AG04449 (cell line): Measurements from ENCODE around the gene MRPS15.

Source experiments
- CTCF ChIA-PET: fragments of 350-600 bp; formaldehyde crosslinking; extraction: SDS; loops from one replicate; lab custom pipeline; 2021; ENCODE audit warnings: antibody characterized with exemption; lab: Yijun Ruan, JAX
- POLR2A ChIA-PET: fragments of 400-600, 350-600 bp; formaldehyde crosslinking; extraction: SDS; loops from one replicate; lab custom pipeline; 2020; ENCODE audit warnings: antibody characterized with exemption, inconsistent platforms; lab: Yijun Ruan, JAX
- DNase-seq: peaks from one replicate; pipeline ENCODE4 v3.0.0-alpha.2; 2010; ENCODE audit warnings: low read depth, low spot score
- H3K4me3 ChIP-seq: 2 replicates; pipeline ENCODE4 v1.5.1; 2011; ENCODE audit warnings: low read depth, mild to moderate bottlenecking, control low read depth, low read length
- CTCF ChIP-seq: IDR thresholded peaks from one replicate; pipeline ENCODE4 v1.5.1; 2011; ENCODE audit warnings: mild to moderate bottlenecking, moderate library complexity, low read length, control low read depth, inconsistent platforms; ENCODE audit not compliant: insufficient read depth; ENCODE audit errors: missing control alignments

MRPS15 gene

DNA sequence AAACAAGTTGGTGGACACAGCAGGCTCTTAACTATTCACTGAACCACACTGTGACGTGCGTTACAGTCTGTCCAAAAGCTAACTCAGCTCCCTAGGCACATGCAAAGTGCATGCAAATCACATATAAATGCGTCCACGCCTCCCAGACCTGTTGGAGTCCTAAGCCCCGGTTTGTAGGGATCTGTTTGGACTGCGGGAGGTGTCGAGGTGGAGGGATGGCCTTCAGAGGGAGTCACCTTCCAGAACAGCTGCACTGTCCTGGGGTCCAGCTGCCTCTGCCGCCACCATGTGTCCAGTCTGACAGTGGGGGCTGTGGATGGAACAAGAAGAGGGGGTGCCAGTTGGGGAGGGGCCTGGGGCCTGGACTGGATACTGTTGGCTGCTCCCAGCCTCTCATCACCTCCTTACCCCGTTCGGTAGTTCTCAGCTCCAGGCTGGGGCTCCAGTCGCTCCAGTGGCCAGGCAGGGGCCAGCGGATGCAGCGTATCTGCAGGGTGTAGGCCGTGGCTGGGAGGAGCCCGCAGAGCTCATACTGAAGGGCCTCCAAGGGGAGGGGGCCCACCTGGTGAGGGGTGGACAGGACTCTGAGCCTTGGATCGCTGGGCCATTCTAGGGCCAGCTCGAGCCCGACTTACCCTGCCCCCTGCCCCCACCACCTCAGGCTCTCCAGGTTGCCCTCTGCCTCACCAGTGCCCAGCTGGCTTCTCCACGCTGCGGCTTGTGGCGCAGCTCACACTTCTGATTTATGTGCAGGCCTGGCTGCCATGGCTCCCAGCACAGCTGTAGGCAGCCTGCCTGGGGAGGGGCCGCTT, 7.9 kb upstream of the MRPS15 start:
- ChIA-PET CTCF (no interaction called here), POLR2A (no interaction called here)
- DNase-seq = no peak
- no peak overlapping the region for H3K4me3 ChIP-seq
- TF ChIP-seq CTCF = no peak

GRCh38 chr1:36469163-36469562, 5.0 kb upstream of the MRPS15 start:
- ChIA-PET CTCF (no interaction called here), POLR2A (no interaction called here)
- no peak for TF ChIP-seq CTCF
- no peak overlapping the region for H3K4me3 ChIP-seq
- no peak for DNase-seq

GRCh38 chr1:36467700-36468455, 3.7 kb upstream of the MRPS15 start:
- CTCF ChIA-PET = no interaction called here

GRCh38 chr1:36467027-36467410, 2.8 kb upstream of the MRPS15 start:
- ChIA-PET CTCF (no interaction called here), POLR2A (no interaction called here)
- no peak for DNase-seq
- H3K4me3 ChIP-seq = no peak overlapping the region
- no peak for TF ChIP-seq CTCF

More at GRCh38 chr1:36467700-36468455, 3.7 kb upstream of the MRPS15 start:
- TF ChIP-seq CTCF = no peak
- no peak for DNase-seq
- no peak overlapping the region for H3K4me3 ChIP-seq
- POLR2A ChIA-PET = no interaction called here

GRCh38 chr1:36466370-36467026, 2.3 kb upstream of the MRPS15 start:
- no peak for DNase-seq
- CTCF ChIA-PET = no interaction called here
- POLR2A ChIA-PET = no interaction called here
- no peak for TF ChIP-seq CTCF
- no peak overlapping the region for H3K4me3 ChIP-seq
